NCI-H2081 treated with DMSO at 0.1 percent for 48 hours (cell line): Measurements from ENCODE around the gene BUD31.
"Not testable (repeated sequence)": the region's sequence is repeated elsewhere in the genome, so short reads cannot be mapped to it uniquely, and the experiment has no call there.

Experiments used
- DNase-seq: peaks from one replicate; lab custom pipeline; 2025; lab: John Stamatoyannopoulos, UW

The BUD31 gene

GRCh38 chr7:99399597-99399996 is 9.2 kb upstream of the BUD31 start:
- DNase-seq: no peak

- no peak for DNase-seq
Measured at GRCh38 chr7:99402854-99403253, 5.9 kb upstream of the BUD31 start.

- no peak for DNase-seq
Measured at GRCh38 chr7:99403764-99404163, 5.0 kb upstream of the BUD31 start.

- DNase-seq: no peak
Measured at GRCh38 chr7:99404235-99404976, 4.4 kb upstream of the BUD31 start.

- no peak for DNase-seq
Measured at GRCh38 chr7:99404977-99405320, 3.8 kb upstream of the BUD31 start.

- peak; percentile 34 for DNase-seq
Measured at GRCh38 chr7:99406557-99406956, 2.2 kb upstream of the BUD31 start.

GRCh38 chr7:99407872-99408378 is 844 bp upstream of the BUD31 start:
- peak; percentile 16 for DNase-seq

GRCh38 chr7:99409192-99409572 is 413 bp downstream of the BUD31 start:
- no peak for DNase-seq

- DNase-seq: no peak
Measured at GRCh38 chr7:99409806-99410205, 1.0 kb downstream of the BUD31 start.

GRCh38 chr7:99410635-99411034 is 1.9 kb downstream of the BUD31 start:
- no peak for DNase-seq

- DNase-seq: not testable (repeated sequence)
Measured at GRCh38 chr7:99415513-99416127, 6.9 kb downstream of the BUD31 start.

GRCh38 chr7:99418260-99418659 is 9.5 kb downstream of the BUD31 start:
- no peak for DNase-seq

- no peak for DNase-seq
Measured at GRCh38 chr7:99419323-99420021, 10.7 kb downstream of the BUD31 start.

- DNase-seq: no peak
Measured at GRCh38 chr7:99420213-99420612, 11.4 kb downstream of the BUD31 start.

- DNase-seq: no peak
Measured at GRCh38 chr7:99420986-99421385, 12.2 kb downstream of the BUD31 start.

GRCh38 chr7:99422186-99422585 is 13.4 kb downstream of the BUD31 start:
- no peak for DNase-seq

- DNase-seq: peak; percentile 39
Measured at GRCh38 chr7:99422625-99423024, 13.9 kb downstream of the BUD31 start.

GRCh38 chr7:99424932-99425730 is 16.4 kb downstream of the BUD31 start:
- DNase-seq: no peak

GRCh38 chr7:99428972-99429566 is 20.3 kb downstream of the BUD31 start:
- no peak for DNase-seq

- no peak for DNase-seq
Measured at GRCh38 chr7:99429756-99430155, 21.0 kb downstream of the BUD31 start.

- DNase-seq: not testable (repeated sequence)
Measured at GRCh38 chr7:99431756-99432540, 23.2 kb downstream of the BUD31 start.
